HG02970 (cell line): Measurements from ENCODE around the gene CARD11.
A peak's percentile ranks its signal among the peaks of the same experiment; 100 is the strongest.

Experiments
- ATAC-seq: cut with Tn5 transposase; IDR thresholded peaks from one replicate; pipeline ENCODE4 v1.9.1; 2021; ENCODE audit warnings: mild to moderate bottlenecking, moderate library complexity, moderate number of reproducible peaks; ENCODE audit not compliant: unreplicated experiment, low FRiP score

Gene CARD11

DNA sequence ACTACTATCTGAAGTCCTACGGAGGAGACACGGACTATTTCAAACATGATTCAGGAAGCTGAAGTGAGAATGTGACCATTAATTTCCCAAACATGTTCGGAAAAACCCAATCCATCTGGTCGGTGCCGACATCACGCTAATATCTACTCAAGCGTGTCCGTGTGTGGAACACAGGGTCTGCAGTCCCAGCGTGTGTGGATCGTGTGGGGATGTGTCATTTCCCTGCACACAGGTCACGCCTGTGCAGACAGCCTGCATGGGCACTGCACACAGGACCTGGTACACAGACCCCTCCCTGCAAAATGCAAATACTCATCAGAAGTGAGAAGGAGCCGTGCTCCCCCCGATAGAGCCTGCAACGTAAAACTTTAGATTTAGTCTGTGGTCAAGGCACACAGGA, 57.8 kb downstream of the CARD11 start:
- ATAC-seq = no peak

DNA sequence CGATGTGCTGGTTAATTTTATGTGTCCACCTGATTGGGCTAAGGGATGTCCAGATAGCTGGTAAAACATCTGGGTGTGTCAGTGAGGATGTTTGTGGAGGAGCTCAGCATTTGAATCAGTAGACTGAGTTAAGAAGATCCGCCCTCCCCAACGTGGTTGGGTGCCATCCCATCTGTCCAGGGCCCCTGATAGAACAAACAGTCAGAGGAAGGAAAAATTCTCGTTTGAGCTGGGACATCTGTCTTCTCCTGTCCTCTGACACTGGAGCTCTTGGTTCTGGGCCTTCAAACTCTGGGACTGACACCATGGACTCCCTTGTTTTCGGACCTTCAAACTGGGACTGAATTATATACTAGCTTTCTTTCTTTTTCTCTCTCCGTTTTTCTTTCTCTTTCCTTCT, 59.6 kb downstream of the CARD11 start:
- no peak for ATAC-seq

DNA sequence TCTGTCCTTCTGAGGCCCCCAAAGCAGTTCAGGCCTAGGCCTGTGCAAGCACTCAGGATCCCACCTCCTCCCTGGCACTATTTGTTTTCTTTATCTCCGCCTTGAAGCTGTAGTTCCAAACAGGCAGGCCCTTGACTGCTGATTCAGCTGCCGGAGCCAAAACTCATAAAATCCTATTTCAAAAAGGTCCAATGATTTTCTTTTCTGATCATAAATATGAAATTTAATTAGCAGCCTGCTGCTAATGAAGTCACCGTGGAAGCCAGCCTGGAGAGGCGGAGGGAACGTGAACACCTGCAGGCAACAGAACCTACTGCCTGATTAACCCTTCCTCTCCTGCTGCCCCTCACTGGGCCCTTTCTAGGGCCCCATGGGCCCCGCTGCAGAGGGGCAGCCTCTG, 60.1 kb downstream of the CARD11 start:
- ATAC-seq = no peak

DNA sequence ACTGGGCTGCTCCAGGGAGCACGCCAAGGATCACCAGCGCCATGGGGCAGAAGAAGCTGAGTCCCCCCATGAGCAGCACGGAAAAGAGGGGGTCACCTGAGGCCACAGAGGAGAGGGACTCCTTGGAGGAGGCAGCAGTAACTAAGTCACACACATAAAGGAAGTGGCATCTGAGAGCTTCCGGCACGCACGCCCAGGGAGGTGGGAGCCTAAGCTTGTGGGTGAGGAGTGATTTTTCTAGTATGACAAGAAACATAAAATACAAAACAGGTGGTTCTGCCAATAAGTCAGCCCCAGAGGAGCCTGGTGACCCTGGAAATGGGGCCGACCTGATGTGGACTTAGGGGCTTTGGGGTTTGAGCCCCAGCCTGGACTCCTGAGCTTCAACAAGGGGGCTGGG, 60.8 kb downstream of the CARD11 start:
- ATAC-seq = no peak

DNA sequence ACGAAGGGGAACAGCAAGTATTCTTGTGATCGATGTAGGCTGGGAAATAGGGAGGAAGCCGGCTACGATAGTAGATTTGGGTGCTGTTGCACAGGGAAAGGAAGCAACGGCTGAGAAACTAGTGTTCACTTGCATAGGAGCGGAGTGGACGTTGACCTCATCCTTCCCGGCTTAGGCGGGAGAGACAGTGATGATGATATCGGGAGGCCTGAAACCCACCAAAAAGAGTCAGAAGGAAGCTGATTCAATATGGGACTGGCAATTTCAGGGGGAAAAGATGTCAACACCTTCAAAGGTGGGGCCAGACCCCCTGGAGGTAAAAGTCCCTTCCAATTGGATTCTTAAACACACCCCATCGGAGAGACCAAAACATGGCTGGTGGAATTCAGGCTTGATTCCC, 61.3 kb downstream of the CARD11 start:
- ATAC-seq = no peak

DNA sequence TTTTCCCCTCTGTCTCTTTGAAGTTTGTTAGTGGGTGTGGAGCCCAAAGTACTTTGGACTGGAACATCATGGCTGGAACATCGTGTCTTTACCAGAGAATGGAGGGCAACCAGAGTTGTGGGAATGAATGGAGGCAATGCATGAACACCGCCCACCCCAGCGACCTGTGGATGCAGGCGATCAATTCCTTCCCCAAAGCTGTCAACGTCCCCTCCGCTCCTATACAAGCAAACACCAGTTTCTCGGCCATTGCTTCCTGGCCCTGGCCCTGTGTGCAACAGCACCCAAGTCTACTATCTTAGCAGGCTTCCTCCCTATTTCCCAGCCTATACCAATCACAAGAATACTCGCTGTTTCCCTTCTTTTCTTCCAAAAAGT, 62.6 kb downstream of the CARD11 start:
- ATAC-seq = no peak

DNA sequence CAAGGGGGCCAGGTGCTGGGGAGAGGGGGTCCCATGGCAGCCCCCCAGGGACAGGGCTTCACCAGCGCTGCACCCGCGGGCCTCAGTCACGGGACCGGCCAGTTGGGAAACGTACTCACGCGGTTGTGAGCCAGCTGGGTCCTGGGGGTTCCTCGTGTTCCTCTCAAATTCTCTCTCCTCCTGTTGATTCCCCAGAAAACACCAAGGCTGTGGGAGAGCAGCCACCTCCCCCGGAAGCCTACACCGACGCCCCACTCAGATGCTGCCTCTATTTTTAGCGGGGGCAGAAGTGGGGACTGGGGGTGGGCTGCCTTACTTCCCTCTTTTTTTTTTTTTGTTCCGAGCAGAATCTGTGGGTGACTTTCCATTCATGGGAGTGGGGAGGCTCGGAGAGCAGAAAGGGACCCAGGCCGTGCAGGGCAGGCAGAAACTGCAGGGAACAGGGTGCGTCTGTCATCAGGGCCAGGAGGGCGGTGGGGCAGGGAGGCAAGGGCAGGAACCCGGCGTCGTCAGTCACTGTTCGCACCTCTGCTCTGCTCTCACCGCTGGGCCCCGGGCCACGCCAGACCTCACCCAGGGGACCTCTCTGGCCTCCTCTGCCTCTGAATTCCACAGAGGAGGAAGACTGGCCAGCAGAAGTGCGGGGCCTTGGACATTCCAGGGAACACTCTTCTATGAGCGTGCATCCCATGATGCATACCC, 63.1 kb downstream of the CARD11 start:
- no peak for ATAC-seq

DNA sequence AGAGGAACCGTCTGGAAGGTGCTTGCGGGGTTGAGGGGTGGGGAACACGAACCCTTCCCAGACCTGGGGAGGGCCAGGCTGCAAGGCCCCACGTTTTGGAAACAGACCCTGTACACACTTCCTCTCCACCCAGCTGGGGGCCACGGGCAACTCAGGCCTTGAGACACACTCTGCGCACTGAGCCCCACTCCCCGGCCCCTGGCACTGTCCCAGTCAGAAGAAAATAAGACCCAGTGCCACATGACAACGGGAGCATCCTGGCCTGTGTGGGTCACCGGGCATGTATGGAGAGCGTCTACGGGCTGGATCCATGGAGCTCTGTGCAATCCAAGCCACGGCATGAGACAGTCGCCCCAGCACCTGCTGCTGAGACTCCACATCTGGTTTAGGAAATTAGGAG, 63.7 kb downstream of the CARD11 start:
- ATAC-seq = no peak

DNA sequence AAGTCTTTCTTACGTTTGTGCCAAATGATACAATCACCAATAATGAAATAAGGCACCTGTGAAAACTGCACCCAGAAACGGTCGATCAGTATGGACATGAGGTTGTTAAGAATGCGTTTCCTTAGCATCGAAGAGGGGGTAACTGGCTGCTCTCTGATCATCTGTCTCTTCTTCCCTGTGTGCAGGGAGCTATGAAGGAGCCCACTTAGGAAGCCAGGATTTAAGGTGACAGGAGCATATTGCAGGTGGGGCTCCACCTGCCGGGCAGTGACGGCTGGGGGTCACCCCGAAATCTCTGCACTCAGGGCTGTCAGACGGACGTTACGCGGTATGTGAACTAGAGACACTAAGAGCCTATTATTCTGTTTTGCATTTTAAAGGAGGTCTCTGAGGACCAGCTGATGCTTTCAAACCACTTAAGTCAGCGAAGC, 64.5 kb downstream of the CARD11 start:
- ATAC-seq = no peak

DNA sequence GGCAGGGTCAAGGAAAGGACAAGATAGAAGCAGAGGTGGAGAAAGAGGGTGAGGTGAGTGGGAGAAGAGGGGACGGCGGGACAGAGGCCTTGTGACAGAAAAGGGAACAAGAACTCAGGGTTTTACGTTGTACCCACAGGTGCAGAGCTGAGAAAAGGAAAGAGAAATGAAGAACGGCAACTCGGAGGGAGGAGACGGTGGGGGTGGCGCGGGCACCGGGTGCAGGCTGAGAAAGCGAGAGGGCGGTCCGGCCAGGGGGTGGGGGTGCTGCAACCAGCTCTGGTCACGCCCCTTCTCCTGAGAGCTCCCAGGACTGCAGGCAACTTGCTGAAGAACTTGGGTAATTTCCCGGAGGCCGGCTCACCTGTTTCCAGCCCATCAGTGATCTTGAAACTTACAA, 65.3 kb downstream of the CARD11 start:
- peak; percentile 84 for ATAC-seq

DNA sequence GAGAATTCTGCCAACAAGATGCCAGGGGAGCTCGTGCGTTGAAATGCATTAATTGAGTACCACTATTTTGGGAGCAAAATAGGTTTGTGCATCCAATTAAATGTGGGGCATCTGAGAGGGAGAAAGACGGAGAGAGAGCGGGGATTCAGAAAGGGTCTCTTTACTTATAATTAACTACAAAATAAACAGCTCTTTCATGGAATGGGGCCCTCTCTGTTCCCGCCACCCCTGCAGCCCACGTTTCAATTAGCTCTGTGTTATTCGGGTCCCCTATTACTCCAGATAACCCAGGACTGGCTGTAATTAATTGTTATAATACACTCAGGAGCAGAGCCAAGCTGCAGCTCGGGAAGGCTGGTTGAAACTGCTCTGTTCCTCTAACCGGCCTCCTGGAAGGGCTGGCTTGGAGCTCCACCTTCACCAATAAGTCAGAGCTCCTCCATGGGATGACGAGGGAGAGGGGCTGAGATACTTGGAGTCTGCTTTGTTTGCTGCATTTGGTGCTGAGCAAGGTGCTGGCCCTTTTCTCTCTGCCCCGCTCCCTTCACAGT, 67.8 kb downstream of the CARD11 start:
- ATAC-seq = no peak

DNA sequence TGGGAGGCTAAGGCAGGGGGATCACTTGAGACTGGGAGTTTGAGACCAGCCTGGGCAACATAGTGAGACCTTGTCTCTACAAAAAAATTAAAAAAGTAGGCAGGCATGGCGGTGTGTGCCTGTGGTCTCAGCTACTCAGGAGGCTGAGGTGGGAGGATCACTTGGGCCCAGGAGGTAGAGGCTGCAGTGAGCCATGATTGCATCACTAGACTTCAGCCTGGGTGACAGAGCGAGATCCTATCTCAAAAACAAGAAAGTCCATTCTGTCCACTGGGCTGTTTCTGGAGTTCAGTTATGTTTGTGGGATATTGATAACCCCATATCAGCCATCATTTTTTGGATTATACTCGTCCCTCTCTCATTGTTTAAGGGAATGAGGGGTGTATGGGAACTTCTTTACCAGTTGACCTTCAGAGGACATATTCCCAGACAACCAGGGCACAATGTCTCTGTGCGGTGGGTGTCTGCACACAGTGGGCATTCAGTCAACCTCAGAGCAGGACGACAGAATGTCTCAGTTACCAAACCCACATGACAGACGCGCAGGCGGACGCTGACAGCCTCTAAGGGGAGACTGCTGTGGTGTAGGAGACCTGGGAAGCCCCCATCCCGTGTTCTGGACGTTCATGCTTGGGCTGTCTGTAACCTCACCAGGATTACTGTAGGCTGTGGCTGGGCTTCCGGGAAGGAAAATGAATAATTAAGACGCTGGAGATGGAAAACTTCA, 69.4 kb downstream of the CARD11 start:
- no peak for ATAC-seq

DNA sequence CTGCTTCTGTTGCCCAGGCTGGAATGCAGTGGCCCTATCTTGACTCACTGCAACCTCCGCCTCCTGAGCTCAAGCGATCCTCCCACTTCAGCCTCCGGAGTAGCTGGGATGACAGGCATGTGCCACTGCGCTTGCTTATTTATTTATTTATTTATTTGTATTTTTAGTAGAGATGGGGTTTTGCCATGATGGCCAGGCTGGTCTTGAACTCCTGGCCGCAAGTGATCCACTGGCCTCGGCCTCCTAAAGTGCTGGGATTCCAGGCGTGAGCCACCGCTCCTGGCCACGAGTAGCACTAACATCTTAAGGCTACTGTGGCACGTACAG, 70.9 kb downstream of the CARD11 start:
- no peak for ATAC-seq

DNA sequence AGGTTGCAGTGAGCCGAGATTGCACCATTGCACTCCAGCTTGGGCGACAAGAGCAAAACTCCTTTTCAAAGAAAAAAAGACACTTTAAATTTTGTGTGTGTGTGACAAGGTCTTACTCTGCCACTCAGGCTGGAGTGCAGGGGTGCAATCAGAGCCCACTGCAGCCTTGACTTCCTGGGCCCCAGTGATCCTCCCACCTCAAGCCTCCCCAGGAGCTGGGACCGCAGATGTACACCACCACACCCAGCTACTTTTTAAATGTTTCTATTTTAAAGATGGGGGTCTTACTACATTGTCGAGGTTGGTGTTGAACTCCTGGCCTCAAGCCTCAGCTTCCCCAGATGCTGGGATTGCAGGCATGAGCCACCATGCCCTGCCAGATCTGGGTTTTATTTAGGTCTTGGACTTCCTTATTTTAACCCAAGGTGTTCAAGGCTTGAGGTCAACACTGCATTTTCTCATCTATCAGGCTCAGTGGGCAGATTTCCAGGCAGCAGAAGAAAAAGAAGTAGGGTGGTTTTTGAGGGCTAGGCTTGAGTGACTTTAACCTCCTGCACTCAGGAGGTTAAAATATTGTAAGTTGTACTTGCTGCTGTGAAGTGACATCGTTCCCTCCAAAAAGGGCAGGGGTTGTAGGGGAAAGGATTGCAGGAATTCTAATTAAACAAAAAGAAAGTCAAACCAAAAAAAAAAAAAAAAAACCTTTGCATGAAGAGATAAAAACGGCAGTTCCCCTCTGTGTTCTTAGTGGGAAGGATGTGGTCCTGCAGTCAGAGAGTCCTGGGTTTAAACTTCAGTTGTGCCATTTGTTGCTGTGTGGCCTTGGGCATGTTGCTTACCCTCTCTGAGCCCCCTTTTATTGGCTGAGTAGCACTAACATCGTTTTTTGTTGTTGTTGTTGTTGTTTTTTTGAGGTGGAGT, 71.5 kb downstream of the CARD11 start:
- no peak for ATAC-seq

DNA sequence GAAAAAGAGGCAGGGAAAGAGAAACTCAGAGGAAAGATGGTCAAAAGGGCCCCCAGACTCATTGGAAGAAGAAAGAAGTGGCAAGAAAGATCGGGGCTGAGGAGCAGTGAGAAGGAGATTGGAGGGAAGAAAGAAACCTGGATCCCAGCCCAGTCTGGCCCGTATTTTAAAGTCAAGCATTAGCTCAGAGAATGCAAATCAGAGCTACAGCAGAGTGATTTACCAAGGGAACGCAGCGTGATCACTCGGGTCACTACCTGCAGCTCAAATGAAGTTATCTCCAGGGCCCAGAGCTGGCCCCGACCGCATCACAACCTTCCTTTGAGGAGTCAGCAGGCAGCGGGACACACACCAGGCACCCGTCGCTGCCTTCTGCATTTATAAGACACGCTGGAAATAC, 72.8 kb downstream of the CARD11 start:
- no peak for ATAC-seq

DNA sequence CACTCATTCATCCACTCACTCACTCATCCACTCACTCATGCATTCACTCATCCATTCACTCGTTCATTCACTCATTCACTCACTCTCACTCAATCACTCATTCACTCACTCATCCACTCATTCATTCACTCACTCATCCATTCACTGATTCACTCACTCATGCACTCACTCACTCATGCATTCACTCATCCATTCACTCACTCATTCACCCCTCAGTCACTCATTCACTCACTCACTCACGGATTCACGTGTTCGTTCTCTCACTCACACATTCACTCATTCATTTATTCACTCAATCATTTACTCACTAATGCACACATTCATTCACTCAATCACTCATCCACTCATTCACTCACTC, 73.4 kb downstream of the CARD11 start:
- ATAC-seq = no peak

DNA sequence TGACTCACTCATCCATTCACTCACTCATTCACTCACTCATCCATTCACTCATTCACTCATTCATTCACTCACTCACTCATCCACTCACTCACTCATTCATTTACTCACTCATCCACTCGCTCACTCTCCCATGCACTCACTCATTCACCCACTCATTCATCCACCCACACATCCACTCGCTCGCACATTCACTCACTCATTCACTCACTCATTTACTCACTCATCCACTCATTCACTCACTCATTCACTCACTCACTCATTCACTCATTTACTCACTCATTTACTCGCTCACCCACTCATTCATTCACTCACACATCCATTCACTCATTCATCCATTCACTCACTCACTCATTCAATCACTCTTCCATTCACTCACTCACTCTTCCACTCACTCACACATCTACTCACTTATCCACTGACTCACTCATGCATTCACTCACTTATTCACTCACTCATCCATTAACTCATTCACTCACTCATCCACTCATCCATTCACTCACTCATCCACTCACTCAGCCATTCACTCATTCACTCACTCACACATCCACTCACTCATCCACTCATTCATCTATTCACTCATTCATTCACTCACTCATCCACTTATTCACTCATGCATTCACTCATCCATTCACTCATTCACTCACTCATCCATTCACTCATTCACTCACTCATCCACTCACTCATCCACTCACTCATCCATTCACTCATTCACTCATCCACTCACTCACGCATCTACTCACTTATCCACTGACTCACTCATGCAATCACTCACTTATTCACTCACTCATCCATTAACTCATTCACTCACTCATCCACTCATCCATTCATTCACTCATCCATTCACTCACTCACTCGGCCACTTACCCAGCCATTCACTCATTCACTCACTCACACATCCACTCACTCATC, 74.0 kb downstream of the CARD11 start:
- no peak for ATAC-seq

DNA sequence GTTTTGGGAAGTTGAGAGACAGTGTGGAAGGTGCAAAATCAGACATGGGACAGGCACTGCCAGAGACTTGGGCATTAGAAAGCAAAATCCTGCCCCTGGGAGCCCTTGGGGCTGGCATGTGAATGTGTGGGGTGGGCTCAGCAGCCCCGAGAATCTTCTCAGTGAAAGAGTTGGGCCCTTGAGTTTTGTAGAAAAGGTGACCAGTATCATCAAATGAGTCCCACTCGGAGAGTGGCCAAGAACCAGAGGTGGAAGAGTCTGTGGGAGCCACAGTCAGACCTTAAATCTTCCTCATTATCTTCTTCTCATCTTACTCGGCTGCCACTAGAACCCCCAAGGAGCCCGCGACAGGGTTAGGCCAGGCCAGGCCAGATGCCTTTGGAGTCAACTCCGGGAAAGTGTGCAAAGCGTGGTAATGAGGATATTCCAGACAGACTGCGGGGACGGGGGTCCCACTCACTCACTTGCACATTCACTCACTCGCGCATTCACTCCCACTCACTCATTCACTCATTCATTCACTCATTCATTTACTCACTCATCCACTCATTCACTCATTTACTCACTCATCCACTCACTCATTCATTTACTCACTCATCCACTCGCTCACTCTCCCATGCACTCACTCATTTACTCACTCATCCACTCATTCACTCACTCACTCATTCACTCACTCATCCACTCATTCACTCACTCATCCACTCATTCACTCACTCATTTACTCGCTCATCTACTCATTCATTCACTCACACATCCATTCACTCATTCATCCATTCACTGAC, 74.9 kb downstream of the CARD11 start:
- ATAC-seq = no peak

DNA sequence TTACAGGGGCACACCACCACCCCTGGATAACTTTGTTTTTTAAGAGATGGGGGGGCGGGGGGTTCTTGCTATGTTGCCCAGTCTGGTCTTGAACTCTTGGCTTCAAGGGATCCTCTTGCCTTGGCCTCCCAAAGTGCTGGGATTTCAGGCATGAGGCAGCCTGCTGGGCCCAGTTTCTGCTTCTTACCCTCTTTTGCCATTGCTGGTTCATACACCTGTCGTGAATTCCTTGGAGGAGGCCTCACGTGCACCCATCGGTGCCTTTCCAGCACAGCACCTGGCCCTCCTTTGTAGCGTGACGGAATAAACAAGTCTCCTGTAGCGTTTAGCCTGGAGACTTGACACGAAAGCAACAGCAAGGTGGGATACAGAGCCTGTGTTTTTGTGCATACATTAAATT, 75.5 kb downstream of the CARD11 start:
- no peak for ATAC-seq
